MM.1S (cell line): ENCODE data around the gene FLT4.

Experiments used
- EZH2phosphoT487 ChIP-seq: fragments of 300-600 bp; sonication (generic); IDR thresholded peaks from 2 replicates; pipeline ENCODE4 v1.6.1; 2018; ENCODE audit warnings: antibody characterized with exemption, low read length
- TF ChIP-seq, protein P1 (sequence below): fragments of 300-600 bp; sonication (generic); IDR thresholded peaks from 2 replicates; pipeline ENCODE4 v1.5.1; 2016; ENCODE audit warnings: antibody characterized with exemption, low read length, mixed read lengths

DNA sequence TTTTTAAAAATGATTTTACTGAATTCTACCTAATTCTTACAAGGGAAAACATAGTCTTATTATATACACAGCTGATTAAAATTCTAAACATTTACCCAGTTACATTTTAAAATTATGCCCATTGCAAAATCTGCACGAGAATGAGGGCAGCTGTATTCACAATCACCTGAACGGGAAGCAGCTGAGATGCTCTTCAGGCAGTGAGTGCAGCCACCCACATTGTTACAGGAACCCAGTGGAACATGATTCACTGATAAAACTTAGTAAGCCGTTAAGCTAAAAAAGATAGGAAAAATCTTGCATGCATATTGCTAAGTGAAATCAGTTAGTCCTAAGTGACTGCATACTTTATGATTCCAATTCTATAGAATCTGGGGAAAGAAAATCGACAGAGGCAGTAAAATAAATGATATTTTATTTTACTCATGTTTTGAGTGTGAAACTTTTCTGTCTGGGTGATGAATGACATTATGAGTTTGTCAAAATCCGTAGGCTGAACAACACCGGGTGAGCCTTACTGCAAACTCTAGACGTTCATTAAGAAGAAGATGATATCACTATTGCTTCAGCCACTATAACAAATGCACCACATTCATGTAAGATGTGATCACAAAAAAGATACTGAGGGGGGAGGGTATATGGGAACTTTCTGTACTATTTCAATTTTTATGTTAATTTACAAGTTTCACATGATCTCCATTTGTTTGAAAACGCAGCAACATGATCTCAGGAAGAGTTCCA lies 39.1 kb upstream of the FLT4 start:
- TF ChIP-seq, protein P1, sequence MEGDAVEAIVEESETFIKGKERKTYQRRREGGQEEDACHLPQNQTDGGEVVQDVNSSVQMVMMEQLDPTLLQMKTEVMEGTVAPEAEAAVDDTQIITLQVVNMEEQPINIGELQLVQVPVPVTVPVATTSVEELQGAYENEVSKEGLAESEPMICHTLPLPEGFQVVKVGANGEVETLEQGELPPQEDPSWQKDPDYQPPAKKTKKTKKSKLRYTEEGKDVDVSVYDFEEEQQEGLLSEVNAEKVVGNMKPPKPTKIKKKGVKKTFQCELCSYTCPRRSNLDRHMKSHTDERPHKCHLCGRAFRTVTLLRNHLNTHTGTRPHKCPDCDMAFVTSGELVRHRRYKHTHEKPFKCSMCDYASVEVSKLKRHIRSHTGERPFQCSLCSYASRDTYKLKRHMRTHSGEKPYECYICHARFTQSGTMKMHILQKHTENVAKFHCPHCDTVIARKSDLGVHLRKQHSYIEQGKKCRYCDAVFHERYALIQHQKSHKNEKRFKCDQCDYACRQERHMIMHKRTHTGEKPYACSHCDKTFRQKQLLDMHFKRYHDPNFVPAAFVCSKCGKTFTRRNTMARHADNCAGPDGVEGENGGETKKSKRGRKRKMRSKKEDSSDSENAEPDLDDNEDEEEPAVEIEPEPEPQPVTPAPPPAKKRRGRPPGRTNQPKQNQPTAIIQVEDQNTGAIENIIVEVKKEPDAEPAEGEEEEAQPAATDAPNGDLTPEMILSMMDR, result no peak
- TF ChIP-seq EZH2phosphoT487, result no peak
